Heart left ventricle (tissue), 16 donors: ENCODE measurements around the gene FNDC10. TPM values are rescaled to one million over a fixed set of nuclear protein-coding genes. Genes with fewer than 3 reads are reported as not detected.

Experiments
- ATAC-seq, 4 donors: fragments of 200-7000 bp; cut with Tn5 transposase; one replicate each; pipeline ENCODE4 v1.9.1; 2020 to 2022; ENCODE audit warnings: moderate library complexity in 4 of 4, mild to moderate bottlenecking in 3 of 4, moderate number of reproducible peaks in 1 of 4
- DNase-seq, 5 donors: peaks; one replicate each; pipeline ENCODE4 v3.0.0-alpha.2; 2020
- H3K27ac ChIP-seq, 12 donors: fragments of 200-600 bp; sonication (generic) in 4 of 12; one replicate each; pipeline versions ENCODE4 v1.5.0 to v1.8.0; 2016 to 2022; ENCODE audit warnings: mild to moderate bottlenecking in 2 of 12
- H3K27me3 ChIP-seq, 9 donors: fragments of 200-600 bp; sonication (generic) in 2 of 9; one replicate each; pipeline versions ENCODE4 v1.5.1 to v1.8.0; 2016 to 2022; ENCODE audit warnings: mild to moderate bottlenecking in 3 of 9
- H3K36me3 ChIP-seq, 9 donors: fragments of 200-600 bp; sonication (generic) in 2 of 9; one replicate each; pipeline versions ENCODE4 v1.5.0 to v1.8.0; 2018 to 2022; ENCODE audit warnings: mild to moderate bottlenecking in 2 of 9
- H3K4me1 ChIP-seq, 12 donors: fragments of 200-600 bp; sonication (generic) in 4 of 12; one replicate each; pipeline versions ENCODE4 v1.5.0 to v1.8.0; 2016 to 2022; ENCODE audit warnings: mild to moderate bottlenecking in 3 of 12
- H3K4me3 ChIP-seq, 12 donors: fragments of 200-600 bp; sonication (generic) in 4 of 12; one replicate each; pipeline versions ENCODE4 v1.5.0 to v1.8.0; 2017 to 2022; ENCODE audit warnings: mild to moderate bottlenecking in 9 of 12, moderate library complexity in 4 of 12
- H3K9me3 ChIP-seq, 12 donors: fragments of 200-600 bp; sonication (generic) in 4 of 12; one replicate each; pipeline versions ENCODE4 v1.5.0 to v1.8.0; 2016 to 2022; ENCODE audit warnings: mild to moderate bottlenecking in 1 of 12
- POLR2A ChIP-seq, 2 donors: fragments of 450-650 bp; IDR thresholded peaks; one replicate each; pipeline ENCODE4 v1.6.1; 2017; ENCODE audit warnings: antibody characterized with exemption in 2 of 2, mild to moderate bottlenecking in 2 of 2, moderate library complexity in 2 of 2
- WGBS, 4 donors: extraction: QIAGEN DNeasy Blood & Tissue Kit in 2 of 4; methylation state at CpG; one replicate each; pipeline versions ENCODE4 v1.1.5 to v1.1.7; 2013 to 2018; 5-methylcytosine and 5-hydroxymethylcytosine counted together
- intact Hi-C, 10 donors: fragments of 100-400 bp; cut with DNase I; formaldehyde crosslinking; loops; one replicate each; pipeline versions ENCODE4 v1.11.1 to v1.14.2; 2022
- polyA plus RNA-seq, 2 donors: library from polyadenylated mRNA; stranded (reverse); fragments of 200-250 nt; gene quantifications; one replicate each; pipeline ENCODE4 v1.2.3, GENCODE V29; 2013
- total RNA-seq, 9 donors: library from RNA; depleted of rRNA in 2 of 9; stranded (reverse); fragments of >200 nt in 2 of 9; fragmentation: NEBNext Ultra II Directional in 3 of 9; extraction: Animal tissue kit (Norgen Biotek cat#: 25700) in 3 of 9; gene quantifications; one replicate each; pipeline versions ENCODE4 v1.1.0 to v1.2.4, GENCODE V29; 2016 to 2023
- TF ChIP-seq, protein P1 (sequence below), 12 donors: fragments of 200-600 bp; sonication (generic) in 4 of 12; IDR thresholded peaks; one replicate each; pipeline versions ENCODE4 v1.5.0 to v1.8.0; 2018 to 2022; ENCODE audit warnings: antibody characterized with exemption in 12 of 12, mild to moderate bottlenecking in 5 of 12
- donor health status: ischemic (EF 13 %, LVEDD 7.1; RV severe dilation, severe dysfunction).
- donor health status: healthy with polysubstance abuse.
- donor health status: DM: no; HTN: yes; CAD: no.
- donor health status: DM: no; HTN: no; CAD: no.
- donor health status: ischemic (EF 25% LVEDD 6.9; RV normal size, moderate dysfunction).
- donor health status: ischemic (EF 25% LVEDD 5.7; RV mildly dilated, moderate dysfunction).
- donor health status: healthy.
- donor health status: DM: yes; HTN: yes; CAD: no.
- donor health status: ischemic (EF 35%, LVEDD 5.7; RV mildly dilated, moderate dysfunction).
- donor health status: nonischemic (EF 11% LVEDD 7.7; RV severe dilation, severe dysfunction).
- donor health status: DM: yes; HTN: yes; CAD: no.
- donor health status: PGD.
- donor health status: ischemic (EF 29% LVEDD 5.4; RV normal size, mild dysfunction).
- donor health status: nonischemic (EF 23%, LVEDD 6.1; RV moderate dilation, normal function).

Gene FNDC10
- total and polyA plus RNA-seq, 11 donors = 1.1 to 6.7 (median 3.6) TPM

GRCh38 chr1:1630965-1631781 is 31.2 kb upstream of the FNDC10 start:
- Histone ChIP-seq H3K4me1 (peaks cover 0 to 25% (median 5%) of the 10 kb centered on the region in 12 donors), H3K36me3 (peaks cover 0 to 33% (median 8%) of the 10 kb centered on the region in 9 donors), H3K9me3 (no peaks in the 10 kb centered on the region), H3K27me3 (peaks cover 0 to 29% (median 8%) of the 10 kb centered on the region in 9 donors), H3K4me3 (peak overlapping the region; percentile 23 to 57 (median 42)), H3K27ac (peak overlapping the region; percentile 47 to 94 (median 80))
- TF ChIP-seq POLR2A (IDR thresholded peaks at IDR 0.05) = no peak
- TF ChIP-seq, protein P1, sequence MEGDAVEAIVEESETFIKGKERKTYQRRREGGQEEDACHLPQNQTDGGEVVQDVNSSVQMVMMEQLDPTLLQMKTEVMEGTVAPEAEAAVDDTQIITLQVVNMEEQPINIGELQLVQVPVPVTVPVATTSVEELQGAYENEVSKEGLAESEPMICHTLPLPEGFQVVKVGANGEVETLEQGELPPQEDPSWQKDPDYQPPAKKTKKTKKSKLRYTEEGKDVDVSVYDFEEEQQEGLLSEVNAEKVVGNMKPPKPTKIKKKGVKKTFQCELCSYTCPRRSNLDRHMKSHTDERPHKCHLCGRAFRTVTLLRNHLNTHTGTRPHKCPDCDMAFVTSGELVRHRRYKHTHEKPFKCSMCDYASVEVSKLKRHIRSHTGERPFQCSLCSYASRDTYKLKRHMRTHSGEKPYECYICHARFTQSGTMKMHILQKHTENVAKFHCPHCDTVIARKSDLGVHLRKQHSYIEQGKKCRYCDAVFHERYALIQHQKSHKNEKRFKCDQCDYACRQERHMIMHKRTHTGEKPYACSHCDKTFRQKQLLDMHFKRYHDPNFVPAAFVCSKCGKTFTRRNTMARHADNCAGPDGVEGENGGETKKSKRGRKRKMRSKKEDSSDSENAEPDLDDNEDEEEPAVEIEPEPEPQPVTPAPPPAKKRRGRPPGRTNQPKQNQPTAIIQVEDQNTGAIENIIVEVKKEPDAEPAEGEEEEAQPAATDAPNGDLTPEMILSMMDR (IDR thresholded peaks at IDR 0.05) = no peak
- peak; percentile 80 to 87 (median 83) for DNase-seq
- ATAC-seq = peak in 3 of 4 donors; percentile 33 to 58 (median 53)
- intact Hi-C loops = loop anchor here in 1 of 10 donors (2.0 kb wide), 1 partner anchor 16 kb away; the partner anchor contains the start of gene MIB2
- WGBS, 4 donors = 22 to 34% (median 26%) methylated on average over 29 to 79 of the region's 79 CpGs

DNA sequence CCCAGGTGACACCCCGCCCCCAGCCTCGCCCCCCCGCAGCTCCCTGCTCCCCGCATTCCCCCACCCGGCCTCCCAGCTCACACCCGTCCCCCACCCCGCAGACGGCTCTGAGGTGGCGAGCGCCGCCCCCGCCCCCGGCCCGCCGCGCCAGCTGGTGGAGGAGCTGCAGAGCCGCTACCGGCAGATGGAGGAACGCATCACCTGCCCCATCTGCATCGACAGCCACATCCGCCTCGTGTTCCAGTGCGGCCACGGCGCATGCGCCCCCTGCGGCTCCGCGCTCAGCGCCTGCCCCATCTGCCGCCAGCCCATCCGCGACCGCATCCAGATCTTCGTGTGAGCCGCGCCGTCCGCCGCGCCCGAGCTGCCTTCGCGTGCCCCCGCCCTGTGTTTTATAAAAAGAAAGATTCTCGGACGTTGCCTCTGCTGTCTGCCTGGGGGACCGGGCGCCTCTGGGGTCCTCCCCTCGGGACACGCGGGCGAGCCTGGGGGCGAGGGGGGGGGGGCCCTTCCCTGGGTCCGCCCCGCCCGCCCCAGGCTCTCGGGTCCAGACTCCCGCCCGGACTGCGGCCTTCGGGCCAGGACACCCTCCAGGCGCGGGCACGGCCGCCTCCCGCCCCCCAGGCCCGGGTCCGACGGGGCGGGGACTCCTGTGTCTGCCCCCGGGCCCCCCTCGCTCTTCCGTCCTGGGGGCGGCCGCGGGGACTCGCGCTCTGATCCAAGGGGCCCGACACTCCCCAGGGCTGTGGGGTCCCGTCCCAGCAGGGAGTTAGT is 30.4 kb upstream of the FNDC10 start:
- DNase-seq (peak; percentile 63 to 90 (median 72)), ATAC-seq (peak in 3 of 4 donors; percentile 3 to 17 (median 6))
- TF ChIP-seq, protein P1 (IDR thresholded peaks at IDR 0.05) = no peak
- no peak for TF ChIP-seq POLR2A (IDR thresholded peaks at IDR 0.05)
- Histone ChIP-seq H3K4me3 (peak overlapping the region in 10 of 12 donors; percentile 24 to 55 (median 43)), H3K36me3 (peaks cover 0 to 33% (median 8%) of the 10 kb centered on the region in 9 donors), H3K27me3 (peaks cover 0 to 29% (median 8%) of the 10 kb centered on the region in 9 donors), H3K4me1 (peaks cover 0 to 33% (median 6%) of the 10 kb centered on the region in 12 donors), H3K9me3 (no peaks in the 10 kb centered on the region), H3K27ac (peak overlapping the region; percentile 20 to 94 (median 80))
- intact Hi-C loops = loop anchor here in 1 of 10 donors (2.0 kb wide), 1 partner anchor 16 kb away; the partner anchor contains the start of gene MIB2
- WGBS, 4 donors = 38 to 80% (median 52%) methylated on average over 26 to 81 of the region's 81 CpGs

- 67 to 83% (median 78%) methylated on average over 29 to 48 of the region's 48 CpGs for WGBS, 4 donors
- Histone ChIP-seq H3K4me3 (peak overlapping the region in 2 of 12 donors; percentile 15 to 44), H3K27ac (peak overlapping the region in 3 of 12 donors; percentile 58 to 90 (median 69))
Measured at GRCh38 chr1:1629430-1630190, 29.7 kb upstream of the FNDC10 start.

More at GRCh38 chr1:1629430-1630190, 29.7 kb upstream of the FNDC10 start:
- Histone ChIP-seq H3K9me3 (no peaks in the 10 kb centered on the region), H3K36me3 (peaks cover 0 to 33% (median 8%) of the 10 kb centered on the region in 9 donors), H3K4me1 (peaks cover 0 to 40% (median 11%) of the 10 kb centered on the region in 12 donors), H3K27me3 (peaks cover 0 to 29% (median 8%) of the 10 kb centered on the region in 9 donors)
- no peak for ATAC-seq
- intact Hi-C loops = loop anchor here in 1 of 10 donors (2.0 kb wide), 1 partner anchor 15 kb away; the partner anchor contains the start of gene MIB2
- no peak for TF ChIP-seq POLR2A (IDR thresholded peaks at IDR 0.05)
- TF ChIP-seq, protein P1 (IDR thresholded peaks at IDR 0.05) = no peak
- DNase-seq = peak in 4 of 5 donors; percentile 21 to 79 (median 32)
